ENCODE results near the gene FAM162B. TPM values are rescaled to one million over a fixed set of nuclear protein-coding genes. Genes with fewer than 3 reads are reported as not detected.
"Not testable (repeated sequence)": the region's sequence is repeated elsewhere in the genome, so short reads cannot be mapped to it uniquely, and the experiment has no call there.

The FAM162B gene
- total RNA-seq, 3 donors from 2014 or later: 0.76 to 0.96 TPM; not detected in 1

DNA sequence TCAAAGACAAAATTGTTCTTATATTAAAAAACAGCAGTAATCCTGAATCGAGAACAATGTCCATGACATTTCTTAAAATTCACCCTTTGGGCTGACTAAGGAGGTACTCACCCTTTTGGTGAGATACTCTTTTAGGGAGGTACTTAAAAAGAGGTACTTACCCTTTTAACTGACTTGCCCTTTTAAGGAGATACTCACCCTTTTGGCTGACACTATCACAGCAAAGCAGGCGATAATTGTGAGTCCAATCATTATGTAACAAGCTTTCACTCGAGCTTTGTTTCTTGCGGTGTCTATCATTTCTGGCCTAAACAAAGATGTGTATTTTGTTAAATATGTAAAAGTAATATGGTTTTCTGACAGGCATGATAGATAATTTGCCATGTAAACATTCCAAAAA lies 3.7 kb downstream of the FAM162B start:
- no peaks in the 10 kb centered on the region for H3K36me3 ChIP-seq (ENCODE audit: low read depth)
- DNase-seq: no peak
- peaks cover 2% of the 10 kb centered on the region for H3K4me1 ChIP-seq (ENCODE audit: low read depth)
- no peak overlapping the region for H3K4me3 ChIP-seq
- intact Hi-C loops (cut with DNase I, micrococcal nuclease): no loop called here
- ATAC-seq: no peak
- no peak for TF ChIP-seq CTCF (IDR thresholded peaks at IDR 0.05)
- H3K9me3 ChIP-seq: no peaks in the 10 kb centered on the region

DNA sequence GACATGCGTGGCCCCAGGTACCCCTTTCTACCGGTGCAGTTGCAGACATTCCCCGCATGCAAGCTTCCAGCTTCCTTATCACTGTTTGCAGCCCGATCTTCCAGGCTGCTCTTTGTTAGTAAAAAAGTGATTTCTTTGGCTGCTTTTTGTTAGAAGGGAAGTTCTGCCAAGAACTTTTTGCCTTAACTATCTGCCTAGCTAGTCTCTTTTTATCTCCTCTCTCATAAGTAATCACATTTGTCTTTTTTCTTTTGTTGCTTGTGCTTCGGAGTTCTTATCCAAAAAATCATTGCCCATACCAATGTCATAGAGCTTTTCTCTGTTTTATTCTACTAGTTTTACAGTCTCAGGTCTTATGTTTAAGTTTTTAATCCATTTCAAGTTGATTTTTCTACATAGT lies 20.3 kb downstream of the FAM162B start:
- ATAC-seq (no peak), DNase-seq (no peak)
- Histone ChIP-seq H3K9me3 (no peaks in the 10 kb centered on the region), H3K36me3 (ENCODE audit: low read depth) (no peaks in the 10 kb centered on the region), H3K4me3 (no peak overlapping the region), H3K4me1 (ENCODE audit: low read depth) (no peaks in the 10 kb centered on the region)
- intact Hi-C loops (cut with DNase I, micrococcal nuclease): no loop called here
- no peak for TF ChIP-seq CTCF (IDR thresholded peaks at IDR 0.05)

- Histone ChIP-seq H3K36me3 (ENCODE audit: low read depth) (no peaks in the 10 kb centered on the region), H3K4me3 (no peak overlapping the region), H3K9me3 (peaks cover 9% of the 10 kb centered on the region), H3K4me1 (ENCODE audit: low read depth) (no peaks in the 10 kb centered on the region)
- DNase-seq: no peak
- TF ChIP-seq CTCF (IDR thresholded peaks at IDR 0.05): no peak
- ATAC-seq: no peak
- intact Hi-C loops (cut with DNase I, micrococcal nuclease): no loop called here
Observed at GRCh38 chr6:116741571-116741970, 23.9 kb downstream of the FAM162B start.

GRCh38 chr6:116740486-116740885 lies 25.0 kb downstream of the FAM162B start:
- H3K4me3 ChIP-seq; H3K36me3 ChIP-seq (ENCODE audit: low read depth); H3K4me1 ChIP-seq (ENCODE audit: low read depth); ATAC-seq; intact Hi-C loops (cut with DNase I, micrococcal nuclease); DNase-seq: not testable (repeated sequence)
- peaks cover 11% of the 10 kb centered on the region for H3K9me3 ChIP-seq

DNA sequence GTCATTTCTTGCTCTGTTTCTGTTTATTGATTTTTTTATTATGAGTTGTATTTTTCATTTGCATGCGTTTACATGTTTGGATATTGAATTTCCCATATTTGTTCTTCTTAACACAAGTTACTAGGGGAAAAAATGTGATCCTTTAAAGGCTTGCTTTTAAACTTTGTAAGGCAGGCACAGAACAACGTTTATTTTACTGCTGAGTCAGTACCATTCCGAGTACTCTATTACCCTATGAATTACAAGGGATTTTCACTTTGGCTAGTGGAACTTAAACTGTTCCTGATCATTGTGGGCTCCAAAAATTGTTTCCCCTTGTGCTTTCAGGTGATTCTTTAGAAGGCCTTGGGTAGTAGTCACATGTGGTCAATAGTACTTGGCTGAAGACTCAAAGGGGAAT lies 28.5 kb downstream of the FAM162B start:
- no peak for TF ChIP-seq CTCF (IDR thresholded peaks at IDR 0.05)
- intact Hi-C loops (cut with DNase I, micrococcal nuclease): no loop called here
- no peaks in the 10 kb centered on the region for H3K36me3 ChIP-seq (ENCODE audit: low read depth)
- DNase-seq: no peak
- H3K4me3 ChIP-seq: no peak overlapping the region
- no peak for ATAC-seq
- H3K9me3 ChIP-seq: peaks cover 11% of the 10 kb centered on the region
- H3K4me1 ChIP-seq (ENCODE audit: low read depth): no peaks in the 10 kb centered on the region

DNA sequence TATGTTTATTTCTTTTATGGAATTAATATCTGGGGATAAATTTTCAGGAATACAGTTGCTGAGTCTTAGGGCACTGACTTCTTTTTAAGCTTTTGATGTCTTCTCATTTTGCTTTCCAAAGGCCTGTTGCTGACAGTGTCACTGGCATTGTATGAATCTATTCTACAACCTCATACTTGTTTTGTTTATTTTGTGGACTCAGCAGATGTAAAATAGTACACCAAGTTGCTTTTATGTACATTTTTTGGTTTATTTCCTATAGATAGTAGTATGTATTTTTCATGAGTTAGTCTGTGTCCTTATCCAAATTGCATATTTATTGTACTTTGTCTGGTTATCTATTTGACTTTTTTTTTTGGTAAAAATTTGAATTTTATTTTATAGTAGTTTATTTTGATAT lies 35.0 kb downstream of the FAM162B start:
- no peaks in the 10 kb centered on the region for H3K9me3 ChIP-seq
- no peak for ATAC-seq
- H3K4me1 ChIP-seq (ENCODE audit: low read depth): no peaks in the 10 kb centered on the region
- no peak for TF ChIP-seq CTCF (IDR thresholded peaks at IDR 0.05)
- no peak overlapping the region for H3K4me3 ChIP-seq
- intact Hi-C loops (cut with DNase I, micrococcal nuclease): no loop called here
- DNase-seq: no peak
- no peaks in the 10 kb centered on the region for H3K36me3 ChIP-seq (ENCODE audit: low read depth)

All from mucosa of descending colon (tissue), 3 donors.